Stimulated activated naive CD8-positive, alpha-beta T cell treated with anti-CD3 and anti-CD28 coated beads, Interleukin-15, amount 100 ng/mL, for 72 hours (primary cell): Measurements from ENCODE around the gene ZNRF3.

Source experiments
- ATAC-seq: fragments of 150-1000 bp; cut with Tn5 transposase; 2 replicates; pipeline ENCODE4 v1.10.0; 2021; ENCODE audit warnings: mild to moderate bottlenecking, moderate library complexity
- DNase-seq, 2 donors: peaks; one replicate each; pipeline ENCODE4 v3.0.0; 2021 to 2022
- H3K27ac Mint-ChIP-seq, 2 donors: one replicate each; pipeline ENCODE4 v1.8.0; 2022; ENCODE audit warnings: mild to moderate bottlenecking in 2 of 2, mixed read lengths in 2 of 2, moderate library complexity in 2 of 2
- H3K27me3 Mint-ChIP-seq: one replicate; pipeline ENCODE4 v1.8.0; 2022; ENCODE audit warnings: mixed read lengths
- H3K4me1 Mint-ChIP-seq: one replicate; pipeline ENCODE4 v1.8.0; 2022; ENCODE audit warnings: mild to moderate bottlenecking, mixed read lengths
- H3K4me3 Mint-ChIP-seq, 2 donors: one replicate each; pipeline ENCODE4 v1.8.0; 2022; ENCODE audit warnings: mild to moderate bottlenecking in 2 of 2, mixed read lengths in 2 of 2, moderate library complexity in 1 of 2
- H3K9me3 Mint-ChIP-seq, 2 donors: one replicate each; pipeline ENCODE4 v1.8.0; 2022; ENCODE audit warnings: mixed read lengths in 2 of 2

ZNRF3 gene

DNA sequence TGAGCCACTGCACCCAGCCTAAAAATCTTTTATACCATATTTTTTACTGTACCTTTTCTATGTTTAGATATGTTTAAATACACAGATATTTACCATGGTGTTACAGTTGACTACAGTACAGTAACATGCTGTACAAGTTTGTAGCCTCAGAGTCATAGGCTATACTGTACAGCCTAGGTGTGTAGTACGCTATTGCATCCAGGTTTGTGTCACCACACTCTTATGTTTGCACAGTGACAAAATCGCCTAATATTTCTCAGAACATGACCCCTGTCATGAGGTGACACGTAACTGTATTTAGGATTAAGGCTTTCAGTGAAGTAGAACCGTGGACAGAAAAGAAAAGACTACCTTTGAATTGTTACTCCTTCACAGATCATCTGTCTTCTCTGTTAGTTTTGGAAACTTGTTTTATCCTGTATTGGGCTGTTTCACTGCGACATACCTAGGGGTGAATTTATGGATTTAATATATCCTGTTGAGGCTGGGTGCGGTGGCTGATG is 83.8 kb downstream of the ZNRF3 start:
- no peak for ATAC-seq
- Mint-ChIP-seq H3K27ac (no peak overlapping the region), H3K27me3 (peaks cover 78% of the 10 kb centered on the region), H3K4me1 (no peaks in the 10 kb centered on the region), H3K4me3 (no peak overlapping the region), H3K9me3 (peaks cover 0 to 7% of the 10 kb centered on the region in 2 donors)
- no peak for DNase-seq

DNA sequence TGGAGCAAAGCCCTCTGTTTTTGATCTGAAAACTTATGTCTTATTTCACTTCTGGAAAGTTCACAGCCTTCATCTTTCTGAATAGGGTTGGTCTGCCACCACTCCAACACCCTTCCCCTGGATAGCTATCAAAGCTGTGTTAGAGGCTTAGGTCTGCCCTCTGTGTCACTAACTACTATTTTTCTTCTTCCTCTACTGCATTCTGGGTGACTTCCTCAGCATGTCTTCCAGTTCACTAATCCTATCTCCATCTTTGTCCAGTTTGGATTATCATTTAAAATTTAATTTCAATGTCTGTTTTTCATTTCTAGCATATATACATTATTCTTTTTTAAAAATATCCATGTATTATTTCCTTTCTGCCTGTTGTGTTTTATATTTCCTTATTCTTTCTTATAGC is 84.6 kb downstream of the ZNRF3 start:
- no peaks in the 10 kb centered on the region for H3K4me1 Mint-ChIP-seq
- no peak for DNase-seq
- H3K27ac Mint-ChIP-seq = no peak overlapping the region
- H3K4me3 Mint-ChIP-seq = no peak overlapping the region
- H3K9me3 Mint-ChIP-seq = peaks cover 0 to 7% of the 10 kb centered on the region in 2 donors
- ATAC-seq = no peak
- peaks cover 74% of the 10 kb centered on the region for H3K27me3 Mint-ChIP-seq

DNA sequence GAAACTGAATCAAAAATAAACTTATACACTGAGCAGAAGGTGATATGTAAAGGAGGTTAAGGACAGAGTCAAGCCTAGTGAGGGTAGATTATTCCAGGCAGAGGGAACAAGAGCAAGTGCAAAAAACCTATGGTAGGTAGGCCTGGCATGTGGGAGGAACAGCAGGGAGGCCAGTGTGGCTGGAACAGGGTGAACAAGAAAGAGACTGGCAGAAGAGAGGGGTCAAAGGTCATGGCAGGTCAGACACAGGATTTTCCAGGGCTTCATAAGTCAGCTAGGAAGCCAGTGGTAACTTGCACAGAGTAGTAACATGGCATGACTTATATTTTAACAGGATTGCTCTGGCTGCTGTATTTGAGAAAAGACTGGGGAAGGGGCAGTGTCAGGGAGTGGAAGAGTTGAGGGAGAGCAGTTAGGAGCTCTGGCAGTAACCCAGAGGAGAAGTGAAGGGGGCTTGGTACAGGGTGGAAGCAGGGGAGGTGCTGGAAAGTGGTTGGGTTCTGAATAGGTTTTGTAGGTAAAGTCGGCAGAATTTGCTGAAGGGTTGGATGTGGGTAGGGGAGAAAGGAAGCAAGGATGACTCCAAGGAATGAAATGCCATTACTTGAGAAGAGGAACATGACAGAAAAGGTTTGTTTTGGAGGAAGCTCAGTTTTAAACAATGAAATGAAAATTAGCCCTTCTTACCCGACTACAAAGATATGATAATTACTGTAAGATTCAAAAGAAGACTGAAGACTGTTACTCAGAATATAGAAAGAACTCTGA is 86.2 kb downstream of the ZNRF3 start:
- Mint-ChIP-seq H3K27ac (no peak overlapping the region), H3K27me3 (peaks cover 58% of the 10 kb centered on the region), H3K4me3 (no peak overlapping the region), H3K4me1 (no peaks in the 10 kb centered on the region), H3K9me3 (peaks cover 0 to 7% of the 10 kb centered on the region in 2 donors)
- ATAC-seq (no peak), DNase-seq (no peak)

DNA sequence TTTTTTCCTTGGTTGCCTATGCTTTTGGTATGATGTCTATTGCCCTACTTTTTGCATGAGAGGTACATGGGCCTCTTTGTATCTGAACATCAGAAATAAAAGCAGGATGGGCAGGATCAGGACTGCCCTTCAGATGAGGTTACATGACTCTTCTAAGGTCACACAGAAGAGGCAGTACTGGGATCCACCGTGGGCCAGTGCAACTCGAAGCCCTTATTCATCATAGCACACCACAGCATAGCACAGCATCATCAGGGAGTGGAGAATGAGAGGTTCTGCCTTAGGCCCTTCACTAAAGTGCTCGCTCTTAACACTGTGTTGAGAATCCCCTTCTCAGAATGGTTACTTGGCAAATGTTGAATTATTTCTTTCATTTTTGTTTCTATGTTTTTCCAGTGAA is 90.0 kb downstream of the ZNRF3 start:
- H3K4me3 Mint-ChIP-seq = no peak overlapping the region
- ATAC-seq (no peak), DNase-seq (no peak)
- peaks cover 0 to 7% of the 10 kb centered on the region in 2 donors for H3K9me3 Mint-ChIP-seq
- no peak overlapping the region for H3K27ac Mint-ChIP-seq
- H3K4me1 Mint-ChIP-seq = peaks cover 7% of the 10 kb centered on the region
- H3K27me3 Mint-ChIP-seq = peaks cover 64% of the 10 kb centered on the region

DNA sequence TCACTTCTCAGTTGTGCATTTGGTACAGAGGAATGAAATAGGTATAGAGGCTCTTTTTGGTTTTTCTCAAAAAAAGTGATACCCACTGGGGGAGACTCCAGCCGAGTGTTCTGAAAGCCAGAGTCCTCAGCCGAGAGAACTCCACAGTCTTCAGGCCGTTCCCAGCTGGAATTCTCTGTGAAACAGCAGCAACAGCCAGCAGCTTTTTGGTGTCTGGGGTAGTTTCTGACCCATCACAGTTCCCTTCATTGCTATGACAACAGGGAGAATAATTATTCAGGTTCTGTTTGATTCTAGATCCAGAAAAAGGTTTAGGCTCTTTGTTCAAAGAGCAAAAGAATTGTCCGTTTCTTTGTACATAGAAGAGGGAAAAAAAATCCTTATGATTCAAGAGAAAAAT is 93.7 kb downstream of the ZNRF3 start:
- H3K4me1 Mint-ChIP-seq = peaks cover 7% of the 10 kb centered on the region
- no peak overlapping the region for H3K27ac Mint-ChIP-seq
- no peaks in the 10 kb centered on the region for H3K9me3 Mint-ChIP-seq
- DNase-seq = no peak
- H3K27me3 Mint-ChIP-seq = peaks cover 48% of the 10 kb centered on the region
- H3K4me3 Mint-ChIP-seq = no peak overlapping the region
- no peak for ATAC-seq

DNA sequence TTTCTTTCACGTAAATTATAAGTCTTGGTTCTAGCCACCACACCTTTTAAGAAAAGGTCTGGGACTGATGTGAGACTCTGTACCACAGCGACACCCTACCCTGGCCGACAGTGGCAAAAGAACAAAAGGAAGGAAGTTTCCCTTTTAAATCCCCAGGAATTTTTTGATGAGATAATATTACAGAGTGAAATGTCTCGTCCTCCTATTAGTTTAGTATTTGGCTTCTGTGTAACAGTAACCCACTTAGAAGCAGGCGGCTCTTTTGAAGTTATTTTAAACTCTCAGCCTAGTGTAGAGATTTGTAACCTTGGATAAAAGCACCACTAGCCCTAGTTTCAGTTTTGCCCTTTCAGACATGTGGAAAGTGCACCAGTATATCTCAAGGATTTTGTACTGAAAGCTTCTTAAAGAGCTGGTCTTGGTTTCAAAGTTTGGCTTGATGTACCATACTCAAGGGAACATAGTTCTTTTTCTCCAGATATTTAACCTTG is 94.2 kb downstream of the ZNRF3 start:
- peaks cover 45% of the 10 kb centered on the region for H3K27me3 Mint-ChIP-seq
- peaks cover 7% of the 10 kb centered on the region for H3K4me1 Mint-ChIP-seq
- no peak for DNase-seq
- ATAC-seq = no peak
- no peak overlapping the region for H3K4me3 Mint-ChIP-seq
- H3K27ac Mint-ChIP-seq = no peak overlapping the region
- no peaks in the 10 kb centered on the region for H3K9me3 Mint-ChIP-seq

DNA sequence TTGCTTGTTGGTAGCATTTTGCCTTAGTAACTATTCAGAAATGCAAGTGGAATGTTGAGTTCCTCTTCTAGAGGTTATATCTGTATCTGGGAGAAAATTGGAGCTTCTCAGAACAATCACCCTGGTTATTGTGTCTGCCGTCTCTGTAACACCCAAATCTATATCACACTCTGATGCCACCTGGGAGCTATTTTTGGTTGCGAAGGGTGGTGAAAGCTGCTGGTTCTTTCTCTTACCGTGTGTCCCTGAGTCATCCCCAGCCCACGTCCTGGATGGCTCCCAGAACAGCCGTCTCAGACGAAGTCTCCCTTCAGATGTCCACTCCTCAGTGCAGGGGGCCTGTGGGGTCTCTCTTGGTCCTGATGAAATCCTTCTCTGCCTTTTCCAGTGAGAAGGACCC is 94.8 kb downstream of the ZNRF3 start:
- peaks cover 7% of the 10 kb centered on the region for H3K4me1 Mint-ChIP-seq
- ATAC-seq = no peak
- peak in 1 of 2 donors; percentile 11 for DNase-seq
- no peak overlapping the region for H3K4me3 Mint-ChIP-seq
- H3K27me3 Mint-ChIP-seq = peaks cover 51% of the 10 kb centered on the region
- H3K9me3 Mint-ChIP-seq = no peaks in the 10 kb centered on the region
- H3K27ac Mint-ChIP-seq = no peak overlapping the region

DNA sequence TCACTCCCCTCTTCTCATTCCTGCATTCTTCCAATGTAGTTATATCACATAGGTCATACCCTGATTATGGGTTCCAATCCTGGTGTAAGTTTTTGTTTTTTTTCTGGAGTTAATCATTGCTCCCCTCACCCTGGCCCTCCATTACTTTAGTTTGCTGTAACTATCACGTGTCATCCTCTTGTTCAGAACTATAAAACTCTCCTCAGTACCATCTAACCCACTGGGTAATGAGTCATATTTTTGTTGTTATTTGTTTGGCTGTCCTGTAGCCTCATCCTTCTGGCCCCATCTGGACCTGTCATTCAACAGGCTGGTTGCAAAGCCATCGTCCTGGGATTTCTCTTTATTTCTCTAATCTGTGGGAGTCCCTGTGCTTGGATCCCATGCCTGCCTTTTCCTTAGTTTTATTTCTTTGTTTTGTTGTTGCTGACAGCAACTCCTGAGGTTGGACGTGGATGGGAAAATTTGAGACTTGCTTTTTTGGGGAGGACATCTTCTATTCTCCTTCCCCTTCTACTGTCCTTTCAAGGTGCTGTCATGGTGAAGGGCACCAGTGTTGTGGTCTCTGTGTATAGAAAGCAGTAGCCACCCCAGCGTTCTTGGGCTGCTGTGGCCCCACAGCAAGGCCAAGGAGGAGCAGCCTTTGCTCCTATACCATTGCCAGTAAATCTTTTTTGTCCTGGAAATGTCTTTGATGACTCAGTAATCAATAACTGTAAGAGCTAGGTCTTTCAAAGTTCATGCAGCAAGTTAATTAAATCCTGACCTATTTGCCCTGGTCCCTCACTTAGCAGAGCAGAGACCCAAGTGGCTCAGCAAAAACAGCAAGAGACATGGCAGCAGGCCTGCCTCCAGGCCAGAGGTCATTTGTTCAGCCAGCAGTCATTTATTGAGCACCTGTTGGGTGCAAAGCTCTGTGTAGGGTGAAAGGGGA is 95.8 kb downstream of the ZNRF3 start:
- DNase-seq (no peak), ATAC-seq (no peak)
- Mint-ChIP-seq H3K4me1 (peaks cover 7% of the 10 kb centered on the region), H3K9me3 (no peaks in the 10 kb centered on the region), H3K27me3 (peaks cover 60% of the 10 kb centered on the region), H3K4me3 (no peak overlapping the region), H3K27ac (no peak overlapping the region)

DNA sequence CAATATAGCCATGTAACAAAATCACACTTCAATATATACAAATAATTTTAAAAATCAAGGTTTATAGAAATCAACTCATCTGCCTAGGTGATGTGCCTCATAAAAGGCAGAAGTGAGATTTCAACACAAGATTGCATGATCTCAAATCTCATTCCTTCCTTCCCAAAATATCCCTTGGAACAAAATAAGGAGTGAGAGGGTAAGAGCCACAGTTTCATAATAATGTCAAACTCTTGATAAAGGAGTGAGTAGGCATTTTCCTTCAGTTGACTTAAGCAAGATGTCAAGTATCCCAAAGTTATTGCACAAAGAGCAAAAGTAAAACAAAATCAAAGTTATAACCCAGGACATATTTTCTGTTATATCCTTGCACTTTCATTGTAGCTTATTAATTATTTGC is 97.0 kb downstream of the ZNRF3 start:
- Mint-ChIP-seq H3K9me3 (peaks cover 4 to 5% of the 10 kb centered on the region in 2 donors), H3K27ac (no peak overlapping the region), H3K4me3 (no peak overlapping the region), H3K27me3 (peaks cover 71% of the 10 kb centered on the region), H3K4me1 (peaks cover 7% of the 10 kb centered on the region)
- ATAC-seq (no peak), DNase-seq (no peak)

DNA sequence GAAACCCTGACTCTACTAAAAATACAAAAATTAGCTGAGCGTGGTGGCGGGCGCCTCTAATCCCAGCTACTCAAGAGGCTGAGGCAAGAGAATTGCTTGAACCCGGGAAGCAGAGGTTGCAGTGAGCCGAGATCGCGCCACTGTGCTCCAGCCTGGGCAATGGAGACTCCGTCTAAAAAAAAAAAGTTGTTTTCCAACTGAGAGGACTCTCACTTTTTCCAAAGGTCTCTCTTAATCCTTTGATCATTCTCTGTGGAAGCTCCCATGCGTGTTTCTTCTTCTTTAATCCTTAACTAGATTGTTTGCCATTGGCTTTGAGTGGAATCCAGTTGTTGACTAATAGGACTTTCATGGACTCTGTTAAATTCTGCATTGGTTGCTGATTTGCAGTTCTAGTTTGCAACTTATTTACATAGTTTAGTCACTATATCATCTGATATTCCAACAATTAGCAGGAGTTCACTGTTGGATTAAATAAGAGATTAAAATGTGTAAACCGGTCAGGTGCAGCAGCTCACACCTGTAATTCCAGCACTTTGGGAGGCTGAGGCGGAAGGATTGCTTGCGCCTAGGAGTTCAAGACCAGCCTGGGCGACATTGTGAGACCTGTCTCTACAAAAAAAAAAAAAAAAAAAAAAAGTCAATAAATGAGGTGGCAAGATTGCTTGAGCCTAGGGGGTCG is 98.6 kb downstream of the ZNRF3 start:
- Mint-ChIP-seq H3K27me3 (peaks cover 63% of the 10 kb centered on the region), H3K27ac (peak overlapping the region in 1 of 2 donors; percentile 41)
- ATAC-seq = no peak

DNA sequence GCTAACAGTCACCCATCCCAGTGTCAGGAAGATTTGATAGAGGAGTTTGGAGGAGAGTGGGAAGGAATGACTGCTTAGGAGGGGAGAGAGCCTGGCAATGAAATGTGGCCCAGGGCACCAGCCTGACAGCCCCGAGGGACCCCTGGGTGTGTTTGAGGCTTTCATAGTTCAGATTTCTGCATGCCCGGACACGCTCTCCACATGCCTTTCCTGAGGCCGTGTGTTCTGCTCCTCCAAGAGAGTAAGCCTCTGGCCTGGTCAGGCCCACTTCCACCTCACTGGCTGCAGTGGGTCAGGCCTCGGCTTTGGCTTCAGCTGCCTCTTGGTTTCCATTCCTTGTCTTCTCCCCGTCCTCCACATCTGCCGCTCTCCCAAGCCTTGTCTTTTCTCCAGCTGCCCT is 99.8 kb downstream of the ZNRF3 start:
- peaks cover 51% of the 10 kb centered on the region for H3K27me3 Mint-ChIP-seq
- peaks cover 5 to 14% of the 10 kb centered on the region in 2 donors for H3K9me3 Mint-ChIP-seq
- no peak overlapping the region for H3K27ac Mint-ChIP-seq
- ATAC-seq (no peak), DNase-seq (no peak)
- H3K4me1 Mint-ChIP-seq = peaks cover under 1% of the 10 kb centered on the region
- H3K4me3 Mint-ChIP-seq = no peak overlapping the region

More for the DNA sequence above, 98.6 kb downstream of the ZNRF3 start:
- Mint-ChIP-seq H3K4me3 (no peak overlapping the region), H3K4me1 (peaks cover 7% of the 10 kb centered on the region), H3K9me3 (peaks cover 5 to 14% of the 10 kb centered on the region in 2 donors)
- DNase-seq = no peak

DNA sequence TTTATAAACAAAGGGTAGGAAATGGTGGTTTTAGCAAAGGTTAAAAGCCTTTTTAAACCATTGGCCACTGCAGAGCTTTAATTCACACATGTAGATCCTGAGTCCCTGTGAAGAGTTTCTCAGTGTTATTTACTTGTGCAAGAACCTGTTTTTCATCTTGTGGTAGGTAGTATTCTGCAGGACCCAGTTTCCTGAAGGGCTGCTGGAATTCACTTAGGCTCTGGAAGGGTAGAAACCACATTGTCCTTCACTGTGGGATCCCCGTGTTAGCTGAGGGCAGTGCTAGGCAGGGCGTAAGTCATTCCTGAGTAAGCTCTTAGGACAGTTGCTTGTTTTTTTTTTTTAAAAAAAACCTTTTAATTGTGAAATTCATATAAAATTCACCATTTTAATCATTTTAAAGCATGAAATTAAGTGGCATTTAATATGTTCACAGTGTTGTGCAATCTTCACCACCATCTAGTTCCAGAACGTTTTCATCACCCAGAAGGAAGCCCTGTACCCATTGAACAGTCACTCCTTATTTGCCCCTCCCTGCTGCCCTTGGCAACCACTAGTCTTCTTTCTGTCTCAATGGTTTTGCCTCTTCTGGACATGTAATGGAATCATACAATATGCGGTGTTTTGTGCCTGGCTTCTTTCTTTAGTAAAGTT is 100.5 kb downstream of the ZNRF3 start:
- Mint-ChIP-seq H3K4me1 (no peaks in the 10 kb centered on the region), H3K9me3 (peaks cover 5 to 14% of the 10 kb centered on the region in 2 donors), H3K27me3 (peaks cover 44% of the 10 kb centered on the region), H3K27ac (peak overlapping the region; percentile 5 to 11), H3K4me3 (no peak overlapping the region)
- ATAC-seq = no peak
- DNase-seq = no peak

DNA sequence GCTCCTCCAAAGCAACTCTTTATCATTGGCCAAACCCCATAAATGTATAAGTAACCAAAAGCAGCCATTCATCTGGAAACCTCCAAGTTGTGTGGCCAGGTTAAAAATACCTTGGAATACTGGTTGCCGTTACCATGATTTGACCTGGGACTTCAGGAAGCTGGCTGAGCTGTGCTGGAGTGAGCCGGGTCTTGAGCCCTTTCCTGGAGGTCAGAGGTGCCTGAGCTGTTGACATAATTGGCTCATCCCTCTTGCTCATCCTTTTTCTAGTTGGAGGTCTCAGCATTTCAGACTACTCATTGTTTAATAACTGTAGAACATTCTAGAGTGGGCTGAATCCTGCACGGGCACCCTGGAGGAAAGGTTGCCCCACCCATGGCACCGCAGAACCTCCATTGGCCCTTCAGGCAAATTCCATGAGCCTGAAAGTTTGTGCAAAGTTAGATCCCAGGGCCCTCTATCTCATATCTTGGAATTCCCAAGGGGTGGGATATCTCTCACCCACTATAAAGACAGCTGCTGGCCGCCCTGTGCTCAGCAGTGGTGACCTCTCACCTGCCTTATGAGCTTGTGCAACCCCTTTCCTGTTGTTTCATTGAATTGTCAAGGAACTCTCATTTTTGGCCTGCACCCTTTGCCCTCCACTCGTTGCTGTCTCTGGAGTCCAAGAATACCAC is 101.2 kb downstream of the ZNRF3 start:
- Mint-ChIP-seq H3K27me3 (peaks cover 36% of the 10 kb centered on the region), H3K4me1 (peaks cover 5% of the 10 kb centered on the region), H3K4me3 (no peak overlapping the region), H3K9me3 (peaks cover 5 to 14% of the 10 kb centered on the region in 2 donors), H3K27ac (peak overlapping the region in 1 of 2 donors; percentile 5)
- no peak for ATAC-seq
- no peak for DNase-seq

DNA sequence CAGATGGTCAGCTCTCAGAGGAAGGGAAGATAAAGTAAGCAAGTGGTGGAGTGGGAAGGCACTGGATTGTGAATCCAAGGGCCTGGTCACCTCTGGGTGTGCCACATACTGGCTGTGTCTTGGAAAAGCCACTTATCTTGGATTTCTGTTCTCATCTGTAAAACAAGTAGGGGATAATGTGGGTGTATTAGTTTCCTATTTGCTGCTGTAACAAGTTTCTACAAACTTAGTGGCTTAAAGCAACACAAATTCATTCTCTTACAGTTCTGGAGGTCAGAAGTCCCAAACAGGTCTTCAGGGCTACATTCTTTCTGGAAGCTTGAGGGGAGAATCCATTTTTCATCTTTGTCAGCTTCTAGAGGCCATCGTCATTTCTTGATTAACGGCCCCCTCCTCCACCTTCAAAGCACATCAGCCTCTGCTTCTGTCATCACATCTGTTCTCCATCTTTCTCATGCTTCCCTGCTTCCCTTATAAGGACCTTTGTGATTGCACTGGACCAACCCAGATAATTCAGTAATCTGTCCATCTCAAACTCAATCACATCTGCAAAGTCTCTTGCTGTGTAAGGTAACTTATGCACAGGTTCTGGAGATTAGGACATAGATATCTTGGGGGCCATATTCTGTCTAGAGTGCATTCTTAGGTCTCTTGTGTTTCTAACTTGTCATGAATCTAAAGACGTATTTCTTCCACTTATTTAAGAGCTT is 102.4 kb downstream of the ZNRF3 start:
- ATAC-seq (no peak), DNase-seq (no peak)
- Mint-ChIP-seq H3K27me3 (peaks cover 31% of the 10 kb centered on the region), H3K4me3 (no peak overlapping the region), H3K27ac (no peak overlapping the region), H3K4me1 (peaks cover 5% of the 10 kb centered on the region), H3K9me3 (peaks cover 5 to 14% of the 10 kb centered on the region in 2 donors)
